Breast epithelium (tissue), 4 donors: ENCODE measurements around the gene TEX51. TPM values are rescaled to one million over a fixed set of nuclear protein-coding genes. Genes with fewer than 3 reads are reported as not detected.

Source experiments
- DNase-seq, 2 donors: peaks; one replicate each; pipeline ENCODE4 v3.0.0-alpha.2; 2019; ENCODE audit warnings: low spot score in 2 of 2
- H3K27ac ChIP-seq, 2 donors: fragments of 200-600 bp; sonication (generic) in 1 of 2; one replicate each; pipeline ENCODE4 v1.5.1; 2016 to 2019; ENCODE audit warnings: mild to moderate bottlenecking in 1 of 2
- H3K27me3 ChIP-seq, 2 donors: fragments of 200-600 bp; sonication (generic) in 1 of 2; one replicate each; pipeline versions ENCODE4 v1.5.1 to v1.6.0; 2017 to 2019; ENCODE audit warnings: control low read depth in 1 of 2, mild to moderate bottlenecking in 1 of 2
- H3K36me3 ChIP-seq: fragments of 200-600 bp; one replicate; pipeline ENCODE4 v1.5.1; 2019
- H3K4me1 ChIP-seq, 2 donors: fragments of 200-600 bp; sonication (generic); one replicate each; pipeline ENCODE4 v1.5.1; 2016 to 2019; ENCODE audit warnings: control low read depth in 1 of 2
- H3K4me3 ChIP-seq, 3 donors: fragments of 200-600 bp; sonication (generic); 1 replicate in 2 of 3; 2 replicates in 1 of 3; pipeline ENCODE4 v1.5.1; 2016 to 2019; ENCODE audit warnings: mild to moderate bottlenecking in 3 of 3, moderate library complexity in 2 of 3
- H3K9me3 ChIP-seq, 2 donors: fragments of 200-600 bp; sonication (generic) in 1 of 2; one replicate each; pipeline ENCODE4 v1.5.1; 2016 to 2019; ENCODE audit warnings: control low read depth in 1 of 2
- POLR2A ChIP-seq: fragments of 450-650 bp; IDR thresholded peaks from one replicate; pipeline ENCODE4 v1.6.1; 2016; ENCODE audit warnings: antibody characterized with exemption, mild to moderate bottlenecking, moderate library complexity
- POLR2AphosphoS5 ChIP-seq, 3 donors: sonication (generic); formaldehyde crosslinking; IDR thresholded peaks; one replicate each; pipeline ENCODE4 v1.6.1; 2017; ENCODE audit warnings: antibody characterized with exemption in 3 of 3
- intact Hi-C: fragments of 100-400 bp; cut with DNase I; formaldehyde crosslinking; loops from one replicate; pipeline ENCODE4 v1.15.1; 2023; ENCODE audit warnings: low total_unique reads
- total RNA-seq, 3 donors: library from RNA; depleted of rRNA; stranded (reverse); fragments of >200 nt; gene quantifications; one replicate each; pipeline ENCODE4 v1.1.0, GENCODE V29; 2016
- TF ChIP-seq, protein P1 (sequence below), 3 donors: fragments of 450-650 bp; IDR thresholded peaks; one replicate each; pipeline ENCODE4 v1.5.1; 2016 to 2017; ENCODE audit warnings: antibody characterized with exemption in 3 of 3, mild to moderate bottlenecking in 3 of 3, moderate library complexity in 3 of 3

TEX51 gene
- total RNA-seq, 3 donors from 2014 or later: not detected

DNA sequence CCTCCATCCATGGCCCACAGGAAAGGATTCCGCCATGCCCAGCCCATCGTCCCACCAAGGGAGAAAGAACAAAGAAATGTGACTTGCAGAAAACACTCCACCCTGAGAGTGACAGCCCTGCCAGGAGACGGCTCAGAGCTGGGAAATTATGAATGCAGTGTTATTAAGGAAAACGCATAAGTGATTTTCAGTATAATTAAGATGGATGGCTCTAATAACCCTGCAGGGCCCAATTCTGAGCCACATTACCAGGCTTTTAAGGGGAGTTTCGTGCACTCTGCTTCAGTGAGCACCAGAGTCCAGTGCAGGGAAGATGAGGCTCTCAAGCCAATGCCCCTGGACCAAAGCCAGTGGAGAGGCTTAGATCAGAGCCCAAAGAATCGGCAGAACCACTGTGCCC, 10.6 kb upstream of the TEX51 start:
- no peaks in the 10 kb centered on the region for H3K27me3 ChIP-seq
- H3K36me3 ChIP-seq: no peaks in the 10 kb centered on the region
- H3K9me3 ChIP-seq: no peaks in the 10 kb centered on the region
- H3K27ac ChIP-seq: no peak overlapping the region
- no peak for TF ChIP-seq POLR2AphosphoS5 (IDR thresholded peaks at IDR 0.05)
- TF ChIP-seq, protein P1, sequence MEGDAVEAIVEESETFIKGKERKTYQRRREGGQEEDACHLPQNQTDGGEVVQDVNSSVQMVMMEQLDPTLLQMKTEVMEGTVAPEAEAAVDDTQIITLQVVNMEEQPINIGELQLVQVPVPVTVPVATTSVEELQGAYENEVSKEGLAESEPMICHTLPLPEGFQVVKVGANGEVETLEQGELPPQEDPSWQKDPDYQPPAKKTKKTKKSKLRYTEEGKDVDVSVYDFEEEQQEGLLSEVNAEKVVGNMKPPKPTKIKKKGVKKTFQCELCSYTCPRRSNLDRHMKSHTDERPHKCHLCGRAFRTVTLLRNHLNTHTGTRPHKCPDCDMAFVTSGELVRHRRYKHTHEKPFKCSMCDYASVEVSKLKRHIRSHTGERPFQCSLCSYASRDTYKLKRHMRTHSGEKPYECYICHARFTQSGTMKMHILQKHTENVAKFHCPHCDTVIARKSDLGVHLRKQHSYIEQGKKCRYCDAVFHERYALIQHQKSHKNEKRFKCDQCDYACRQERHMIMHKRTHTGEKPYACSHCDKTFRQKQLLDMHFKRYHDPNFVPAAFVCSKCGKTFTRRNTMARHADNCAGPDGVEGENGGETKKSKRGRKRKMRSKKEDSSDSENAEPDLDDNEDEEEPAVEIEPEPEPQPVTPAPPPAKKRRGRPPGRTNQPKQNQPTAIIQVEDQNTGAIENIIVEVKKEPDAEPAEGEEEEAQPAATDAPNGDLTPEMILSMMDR (IDR thresholded peaks at IDR 0.05): no peak
- no peak for TF ChIP-seq POLR2A
- DNase-seq: peak in 1 of 2 donors; percentile 42
- no peaks in the 10 kb centered on the region for H3K4me1 ChIP-seq
- H3K4me3 ChIP-seq: no peak overlapping the region
- intact Hi-C loops: no loop called here

DNA sequence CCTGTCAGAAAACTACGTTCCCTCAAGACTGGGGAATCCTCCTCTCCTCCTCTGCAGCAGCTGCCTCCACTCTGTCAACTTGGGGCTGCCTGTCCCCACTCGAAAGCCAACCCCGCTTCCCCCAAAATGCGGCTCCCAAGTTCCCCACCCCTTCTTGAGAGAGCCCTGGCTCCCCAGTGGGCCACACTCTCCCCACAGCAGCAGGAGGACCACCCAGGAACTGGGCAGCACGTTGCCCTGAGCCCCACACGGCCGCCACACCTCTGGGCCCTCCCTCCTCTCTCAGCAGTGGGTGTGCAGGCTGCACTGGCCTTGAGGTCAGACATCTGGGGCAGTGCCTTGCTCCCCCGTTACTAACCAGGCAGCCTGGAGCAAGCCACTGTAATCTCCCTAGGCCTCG, 9.6 kb upstream of the TEX51 start:
- Histone ChIP-seq H3K9me3 (no peaks in the 10 kb centered on the region), H3K36me3 (no peaks in the 10 kb centered on the region), H3K4me1 (no peaks in the 10 kb centered on the region), H3K4me3 (no peak overlapping the region), H3K27me3 (no peaks in the 10 kb centered on the region), H3K27ac (no peak overlapping the region)
- TF ChIP-seq, protein P1 (IDR thresholded peaks at IDR 0.05): no peak
- TF ChIP-seq POLR2A (no peak), POLR2AphosphoS5 (IDR thresholded peaks at IDR 0.05) (no peak)
- DNase-seq: peak in 1 of 2 donors; percentile 24
- intact Hi-C loops: loop anchor here (1.0 kb wide), 1 partner anchor 16 kb away; no protein-coding TSS in a partner anchor

DNA sequence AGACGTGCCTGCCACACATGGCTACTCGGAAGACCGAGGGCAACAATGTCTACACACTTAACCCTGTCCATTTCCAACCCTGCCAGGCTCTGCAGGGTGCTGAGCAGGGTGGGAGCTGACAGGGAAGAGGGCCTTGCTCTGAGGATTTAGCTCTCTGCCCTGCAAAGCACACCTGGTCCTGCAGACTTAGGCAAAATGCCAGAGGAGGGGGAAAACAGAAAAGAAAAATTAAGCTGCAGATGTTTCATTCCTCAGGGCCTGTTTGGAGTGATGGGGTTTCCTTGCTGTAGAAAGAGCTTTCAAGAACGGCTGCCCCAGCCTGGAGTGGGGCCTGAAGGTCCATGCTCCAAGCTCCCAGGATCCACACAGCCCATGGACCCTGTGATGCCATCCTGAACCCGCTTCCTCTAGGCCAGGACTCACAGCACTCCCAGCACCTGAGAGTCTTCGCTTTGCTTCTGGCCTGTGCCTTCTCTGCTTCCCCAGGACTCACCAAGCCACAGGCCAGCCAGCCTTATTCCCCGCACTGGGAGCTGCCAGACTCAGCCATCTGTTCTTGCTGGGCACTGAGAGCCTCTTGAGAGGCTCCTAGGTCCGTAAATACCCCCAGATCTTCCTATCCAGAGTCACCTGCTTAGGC, 9.1 kb upstream of the TEX51 start:
- Histone ChIP-seq H3K9me3 (no peaks in the 10 kb centered on the region), H3K27me3 (no peaks in the 10 kb centered on the region), H3K4me3 (no peak overlapping the region), H3K27ac (no peak overlapping the region), H3K36me3 (no peaks in the 10 kb centered on the region), H3K4me1 (no peaks in the 10 kb centered on the region)
- DNase-seq: peak in 1 of 2 donors; percentile 9
- intact Hi-C loops: loop anchor here (1.0 kb wide), 1 partner anchor 16 kb away; no protein-coding TSS in a partner anchor
- TF ChIP-seq POLR2AphosphoS5 (IDR thresholded peaks at IDR 0.05) (no peak), POLR2A (no peak)
- TF ChIP-seq, protein P1 (IDR thresholded peaks at IDR 0.05): no peak

DNA sequence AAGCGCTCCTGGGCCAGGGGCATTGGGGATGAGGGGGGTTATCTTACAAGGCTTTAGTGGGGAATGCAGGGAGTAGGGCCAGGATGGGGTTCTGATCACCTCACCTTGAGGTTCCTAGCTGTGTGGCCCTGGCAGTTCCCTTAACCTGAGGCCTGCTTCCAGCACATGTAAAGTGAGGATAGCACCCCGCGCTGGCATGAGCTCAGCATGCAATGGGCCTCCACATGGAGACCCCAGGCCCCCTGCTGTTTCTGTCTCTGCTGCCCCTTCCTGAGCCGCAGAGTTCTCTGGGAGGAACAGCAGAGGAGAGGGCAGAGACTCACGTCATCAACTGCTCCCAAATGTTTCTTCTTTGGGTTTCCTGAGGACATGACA, 8.6 kb upstream of the TEX51 start:
- no peak overlapping the region for H3K27ac ChIP-seq
- no peaks in the 10 kb centered on the region for H3K4me1 ChIP-seq
- H3K36me3 ChIP-seq: no peaks in the 10 kb centered on the region
- intact Hi-C loops: no loop called here
- no peaks in the 10 kb centered on the region for H3K27me3 ChIP-seq
- no peaks in the 10 kb centered on the region for H3K9me3 ChIP-seq
- H3K4me3 ChIP-seq: no peak overlapping the region
- TF ChIP-seq POLR2AphosphoS5 (IDR thresholded peaks at IDR 0.05) (no peak), POLR2A (no peak)
- TF ChIP-seq, protein P1 (IDR thresholded peaks at IDR 0.05): no peak
- DNase-seq: peak in 1 of 2 donors; percentile 25

DNA sequence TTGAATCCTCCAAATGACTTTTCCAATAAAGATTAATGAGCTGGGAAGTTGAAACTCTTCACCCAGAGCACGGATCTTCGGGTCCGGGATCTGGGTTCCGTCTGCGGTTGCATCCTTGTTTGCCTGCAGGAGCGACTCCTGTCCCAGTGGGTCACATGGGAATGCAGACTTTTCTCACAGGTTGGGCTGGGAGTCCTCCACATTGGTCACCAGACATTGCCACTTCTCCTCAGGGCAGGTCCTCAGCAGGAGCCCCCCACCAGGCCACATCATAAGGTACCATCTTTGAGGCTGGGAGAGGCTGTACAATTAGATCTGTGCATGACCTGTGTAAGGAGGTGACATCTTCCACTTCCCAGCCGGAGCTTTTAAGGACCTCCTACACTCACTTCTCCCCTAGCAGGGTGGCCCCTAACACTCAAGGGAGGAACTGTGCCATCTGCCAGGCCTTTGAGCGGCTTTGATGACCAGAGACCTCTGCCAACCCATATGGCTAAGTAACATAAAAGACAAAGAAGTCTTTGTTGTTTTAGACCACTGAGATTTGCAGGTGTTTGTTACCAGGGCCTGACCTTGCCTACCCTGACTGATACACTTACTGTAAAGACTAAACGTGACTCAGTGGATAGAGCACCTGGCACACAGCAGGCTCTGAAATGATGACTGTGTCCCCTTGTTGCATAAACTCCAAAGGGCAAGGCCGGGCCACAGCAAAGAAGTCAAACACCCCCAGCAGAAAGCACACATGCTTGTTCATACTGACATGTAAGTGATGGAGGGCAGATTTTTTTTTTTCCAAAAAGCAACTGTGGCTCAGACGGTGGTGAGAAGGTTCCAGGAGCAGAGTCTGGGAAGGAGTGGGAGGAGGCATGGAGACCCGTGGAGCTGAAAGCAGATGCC, 7.9 kb upstream of the TEX51 start:
- DNase-seq: peak in 1 of 2 donors; percentile 39
- TF ChIP-seq POLR2AphosphoS5 (IDR thresholded peaks at IDR 0.05): no peak
- TF ChIP-seq POLR2A: no peak
- TF ChIP-seq, protein P1 (IDR thresholded peaks at IDR 0.05): no peak
- Histone ChIP-seq H3K27ac (no peak overlapping the region), H3K9me3 (no peaks in the 10 kb centered on the region), H3K27me3 (no peaks in the 10 kb centered on the region), H3K4me3 (no peak overlapping the region), H3K36me3 (no peaks in the 10 kb centered on the region), H3K4me1 (no peaks in the 10 kb centered on the region)
- intact Hi-C loops: no loop called here
